PFSK-1 (cell line): Measurements from ENCODE around the gene ATP8A1.

ENCODE experiments used
- POLR2AphosphoS5 ChIP-seq: IDR thresholded peaks from 2 replicates; pipeline ENCODE4 v1.6.1; 2012; ENCODE audit warnings: low read depth, mild to moderate bottlenecking, control low read depth, low read length, moderate library complexity
- SIN3A ChIP-seq: IDR thresholded peaks from 2 replicates; pipeline ENCODE4 v1.6.1; 2012; ENCODE audit warnings: mild to moderate bottlenecking, low read length, moderate library complexity, borderline replicate concordance; ENCODE audit not compliant: insufficient read depth
- TF ChIP-seq, protein P1 (sequence below), 2 experiments: IDR thresholded peaks; 2 replicates each; pipeline versions ENCODE4 v1.6.1 to v1.8.0; 2011 to 2012; ENCODE audit warnings: low read depth in 2 of 2, low read length in 2 of 2, control low read depth in 1 of 2, inconsistent platforms in 1 of 2, mild to moderate bottlenecking in 1 of 2, moderate library complexity in 1 of 2; ENCODE audit not compliant: insufficient read depth in 1 of 2

DNA sequence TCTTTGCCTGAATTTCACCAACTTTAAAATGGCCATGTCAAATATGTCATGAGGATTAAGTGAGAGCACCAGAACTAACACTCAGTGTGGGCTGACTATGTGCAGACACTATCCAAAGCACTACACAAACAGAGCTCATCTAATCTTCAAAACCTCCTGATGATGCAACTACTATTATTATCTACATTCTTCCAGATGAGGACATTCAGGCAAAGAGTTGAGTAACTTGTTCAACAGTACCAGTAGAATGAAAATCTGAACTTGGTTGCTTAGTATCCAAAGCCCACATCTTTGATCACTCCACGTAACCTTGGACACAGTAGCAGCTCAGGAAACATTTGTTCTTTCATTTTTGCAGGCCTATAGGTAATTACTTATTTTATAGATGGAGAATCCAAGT lies 90.1 kb downstream of the ATP8A1 start:
- no peak for TF ChIP-seq POLR2AphosphoS5
- no peak for TF ChIP-seq SIN3A
- TF ChIP-seq, protein P1, sequence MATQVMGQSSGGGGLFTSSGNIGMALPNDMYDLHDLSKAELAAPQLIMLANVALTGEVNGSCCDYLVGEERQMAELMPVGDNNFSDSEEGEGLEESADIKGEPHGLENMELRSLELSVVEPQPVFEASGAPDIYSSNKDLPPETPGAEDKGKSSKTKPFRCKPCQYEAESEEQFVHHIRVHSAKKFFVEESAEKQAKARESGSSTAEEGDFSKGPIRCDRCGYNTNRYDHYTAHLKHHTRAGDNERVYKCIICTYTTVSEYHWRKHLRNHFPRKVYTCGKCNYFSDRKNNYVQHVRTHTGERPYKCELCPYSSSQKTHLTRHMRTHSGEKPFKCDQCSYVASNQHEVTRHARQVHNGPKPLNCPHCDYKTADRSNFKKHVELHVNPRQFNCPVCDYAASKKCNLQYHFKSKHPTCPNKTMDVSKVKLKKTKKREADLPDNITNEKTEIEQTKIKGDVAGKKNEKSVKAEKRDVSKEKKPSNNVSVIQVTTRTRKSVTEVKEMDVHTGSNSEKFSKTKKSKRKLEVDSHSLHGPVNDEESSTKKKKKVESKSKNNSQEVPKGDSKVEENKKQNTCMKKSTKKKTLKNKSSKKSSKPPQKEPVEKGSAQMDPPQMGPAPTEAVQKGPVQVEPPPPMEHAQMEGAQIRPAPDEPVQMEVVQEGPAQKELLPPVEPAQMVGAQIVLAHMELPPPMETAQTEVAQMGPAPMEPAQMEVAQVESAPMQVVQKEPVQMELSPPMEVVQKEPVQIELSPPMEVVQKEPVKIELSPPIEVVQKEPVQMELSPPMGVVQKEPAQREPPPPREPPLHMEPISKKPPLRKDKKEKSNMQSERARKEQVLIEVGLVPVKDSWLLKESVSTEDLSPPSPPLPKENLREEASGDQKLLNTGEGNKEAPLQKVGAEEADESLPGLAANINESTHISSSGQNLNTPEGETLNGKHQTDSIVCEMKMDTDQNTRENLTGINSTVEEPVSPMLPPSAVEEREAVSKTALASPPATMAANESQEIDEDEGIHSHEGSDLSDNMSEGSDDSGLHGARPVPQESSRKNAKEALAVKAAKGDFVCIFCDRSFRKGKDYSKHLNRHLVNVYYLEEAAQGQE (IDR thresholded peaks at IDR 0.05; ENCODE audit: insufficient read depth in 1 of 2, low read depth in 2 of 2, low read length in 2 of 2) = no peak
